Activated naive CD4-positive, alpha-beta T cell treated with anti-CD3 and anti-CD28 coated beads, Interleukin-2, amount 50 U/mL, for 72 hours (primary cell): ENCODE measurements around the gene SMIM26. TPM values are rescaled to one million over a fixed set of nuclear protein-coding genes. Genes with fewer than 3 reads are reported as not detected.
A peak's percentile ranks its signal among the peaks of the same experiment; 100 is the strongest.
"Not testable (repeated sequence)": the region's sequence is repeated elsewhere in the genome, so short reads cannot be mapped to it uniquely, and the experiment has no call there.

Experiments used
- ATAC-seq, 2 donors: fragments of 150-1000 bp; cut with Tn5 transposase; 2 replicates each; pipeline ENCODE4 v1.10.0; 2021; ENCODE audit warnings: mild to moderate bottlenecking in 2 of 2, moderate library complexity in 2 of 2
- DNase-seq, 2 donors: peaks; one replicate each; pipeline ENCODE4 v3.0.0; 2021 to 2022; ENCODE audit warnings: low spot score in 2 of 2
- H3K27ac Mint-ChIP-seq, 2 donors: one replicate each; pipeline ENCODE4 v1.8.0; 2022; ENCODE audit warnings: mild to moderate bottlenecking in 2 of 2, mixed read lengths in 2 of 2
- H3K36me3 Mint-ChIP-seq, 2 donors: one replicate each; pipeline ENCODE4 v1.8.0; 2022; ENCODE audit warnings: mixed read lengths in 2 of 2
- H3K9me3 Mint-ChIP-seq, 2 donors: one replicate each; pipeline ENCODE4 v1.8.0; 2022; ENCODE audit warnings: mixed read lengths in 2 of 2
- total RNA-seq, 2 donors: library from RNA; stranded (reverse); gene quantifications; one replicate each; pipeline ENCODE4 v1.2.3, GENCODE V29; 2022

The SMIM26 gene
- 10 to 100 TPM; 70.3 to 85.5 TPM for total RNA-seq

GRCh38 chr20:18566892-18567738 lies at the start of gene SMIM26:
TSS of gene SMIM26 (plus strand) at chr20:18567432. CDS start at chr20:18567479, 47 bp downstream.
- Mint-ChIP-seq H3K9me3 (peaks cover 4 to 6% of the 10 kb centered on the region in 2 donors), H3K27ac (peak within 1 kb of the TSS; percentile 98), H3K36me3 (peaks cover 28 to 30% of the 10 kb centered on the region in 2 donors)
- DNase-seq (peak; percentile 94), ATAC-seq (peak; percentile 99 to 100)

GRCh38 chr20:18522066-18522465 lies 45.2 kb upstream of the SMIM26 start:
- DNase-seq, H3K9me3 Mint-ChIP-seq, H3K27ac Mint-ChIP-seq, ATAC-seq: not testable (repeated sequence)
- peaks cover 6 to 19% of the 10 kb centered on the region in 2 donors for H3K36me3 Mint-ChIP-seq

- ATAC-seq = no peak
- peaks cover 6 to 19% of the 10 kb centered on the region in 2 donors for H3K36me3 Mint-ChIP-seq
These were observed 44.2 kb upstream of the SMIM26 start for GRCh38 chr20:18523066-18523465.

GRCh38 chr20:18524646-18525045 lies 42.6 kb upstream of the SMIM26 start:
- ATAC-seq (no peak), DNase-seq (no peak)
- Mint-ChIP-seq H3K9me3 (no peaks in the 10 kb centered on the region), H3K36me3 (peaks cover 17 to 34% of the 10 kb centered on the region in 2 donors), H3K27ac (peak overlapping the region in 1 of 2 donors; percentile 38)

More at GRCh38 chr20:18523066-18523465, 44.2 kb upstream of the SMIM26 start:
- H3K27ac Mint-ChIP-seq = peak overlapping the region in 1 of 2 donors; percentile 86
- no peaks in the 10 kb centered on the region for H3K9me3 Mint-ChIP-seq
- DNase-seq = no peak

- not testable (repeated sequence) for H3K27ac Mint-ChIP-seq, H3K9me3 Mint-ChIP-seq, ATAC-seq, DNase-seq
- H3K36me3 Mint-ChIP-seq = peaks cover 22 to 37% of the 10 kb centered on the region in 2 donors
These were observed 40.5 kb upstream of the SMIM26 start for GRCh38 chr20:18526761-18527160.

- ATAC-seq (no peak), DNase-seq (no peak)
- no peaks in the 10 kb centered on the region for H3K9me3 Mint-ChIP-seq
- H3K27ac Mint-ChIP-seq = peak overlapping the region in 1 of 2 donors; percentile 57
- H3K36me3 Mint-ChIP-seq = peaks cover 22 to 42% of the 10 kb centered on the region in 2 donors
These were observed 39.9 kb upstream of the SMIM26 start for GRCh38 chr20:18527339-18527738.

- H3K36me3 Mint-ChIP-seq = peaks cover 27 to 42% of the 10 kb centered on the region in 2 donors
- no peak overlapping the region for H3K27ac Mint-ChIP-seq
- DNase-seq (no peak), ATAC-seq (no peak)
- H3K9me3 Mint-ChIP-seq = no peaks in the 10 kb centered on the region
These were observed 39.4 kb upstream of the SMIM26 start for GRCh38 chr20:18527836-18528235.

- DNase-seq = no peak
- no peaks in the 10 kb centered on the region for H3K9me3 Mint-ChIP-seq
- ATAC-seq = no peak
- peak overlapping the region; percentile 36 to 72 for H3K27ac Mint-ChIP-seq
- peaks cover 27 to 50% of the 10 kb centered on the region in 2 donors for H3K36me3 Mint-ChIP-seq
These were observed 38.2 kb upstream of the SMIM26 start for GRCh38 chr20:18529041-18529440.

- Mint-ChIP-seq H3K27ac (no peak overlapping the region), H3K36me3 (peaks cover 22 to 48% of the 10 kb centered on the region in 2 donors), H3K9me3 (no peaks in the 10 kb centered on the region)
- no peak for ATAC-seq
- DNase-seq = no peak
These were observed 34.6 kb upstream of the SMIM26 start for GRCh38 chr20:18532626-18533025.

GRCh38 chr20:18533491-18533890 lies 33.7 kb upstream of the SMIM26 start:
- no peaks in the 10 kb centered on the region for H3K9me3 Mint-ChIP-seq
- H3K36me3 Mint-ChIP-seq = peaks cover 22 to 44% of the 10 kb centered on the region in 2 donors
- ATAC-seq (no peak), DNase-seq (no peak)
- H3K27ac Mint-ChIP-seq = no peak overlapping the region

GRCh38 chr20:18533978-18534644 lies 33.1 kb upstream of the SMIM26 start:
- DNase-seq (no peak), ATAC-seq (no peak)
- no peak overlapping the region for H3K27ac Mint-ChIP-seq
- H3K36me3 Mint-ChIP-seq = peaks cover 16 to 38% of the 10 kb centered on the region in 2 donors
- H3K9me3 Mint-ChIP-seq = no peaks in the 10 kb centered on the region

GRCh38 chr20:18537651-18538050 lies 29.6 kb upstream of the SMIM26 start:
- Mint-ChIP-seq H3K27ac (no peak overlapping the region), H3K36me3 (peaks cover 13 to 40% of the 10 kb centered on the region in 2 donors), H3K9me3 (no peaks in the 10 kb centered on the region)
- ATAC-seq = no peak
- DNase-seq = no peak

- no peak for DNase-seq
- Mint-ChIP-seq H3K27ac (peak overlapping the region; percentile 14 to 75), H3K9me3 (no peaks in the 10 kb centered on the region), H3K36me3 (peaks cover 30 to 31% of the 10 kb centered on the region in 2 donors)
- no peak for ATAC-seq
These were observed 25.5 kb upstream of the SMIM26 start for GRCh38 chr20:18541741-18542140.

GRCh38 chr20:18543216-18543615 lies 24.0 kb upstream of the SMIM26 start:
- DNase-seq (no peak), ATAC-seq (no peak)
- peak overlapping the region; percentile 13 to 63 for H3K27ac Mint-ChIP-seq
- H3K36me3 Mint-ChIP-seq = peaks cover 27 to 30% of the 10 kb centered on the region in 2 donors
- no peaks in the 10 kb centered on the region for H3K9me3 Mint-ChIP-seq

GRCh38 chr20:18543932-18544331 lies 23.3 kb upstream of the SMIM26 start:
- Mint-ChIP-seq H3K9me3 (no peaks in the 10 kb centered on the region), H3K36me3 (peaks cover 27 to 30% of the 10 kb centered on the region in 2 donors), H3K27ac (no peak overlapping the region)
- DNase-seq = no peak
- ATAC-seq = no peak

- Mint-ChIP-seq H3K27ac (no peak overlapping the region), H3K36me3 (peaks cover 22% of the 10 kb centered on the region in 2 donors), H3K9me3 (no peaks in the 10 kb centered on the region)
- DNase-seq (no peak), ATAC-seq (no peak)
These were observed 21.7 kb upstream of the SMIM26 start for GRCh38 chr20:18545566-18545965.

- Mint-ChIP-seq H3K9me3 (no peaks in the 10 kb centered on the region), H3K27ac (peak overlapping the region; percentile 8 to 25), H3K36me3 (peaks cover 12 to 14% of the 10 kb centered on the region in 2 donors)
- ATAC-seq (no peak), DNase-seq (no peak)
These were observed 18.8 kb upstream of the SMIM26 start for GRCh38 chr20:18548465-18548864.
